Adipocyte (in vitro differentiated cells): ENCODE data around the gene MAP3K9.

ENCODE experiments used
- DNase-seq: peaks from one replicate; pipeline ENCODE4 v3.0.0-alpha.2; 2015; ENCODE audit warnings: low read depth
- H3K27me3 ChIP-seq: replicated peaks from 2 replicates; pipeline ENCODE4 v1.7.0; 2013; ENCODE audit warnings: mild to moderate bottlenecking, low read length, moderate library complexity; ENCODE audit not compliant: control insufficient read depth, insufficient read depth
- H3K36me3 ChIP-seq: 2 replicates; pipeline ENCODE4 v1.7.0; 2013; ENCODE audit warnings: low read length, mild to moderate bottlenecking, moderate library complexity; ENCODE audit not compliant: control insufficient read depth, insufficient read depth, severe bottlenecking
- H3K4me1 ChIP-seq: 2 replicates; pipeline ENCODE4 v1.7.0; 2013; ENCODE audit warnings: mild to moderate bottlenecking, low read length, moderate library complexity; ENCODE audit not compliant: control insufficient read depth, insufficient read depth
- H3K4me3 ChIP-seq: 2 replicates; pipeline ENCODE4 v1.7.0; 2013; ENCODE audit warnings: mild to moderate bottlenecking, low read length, moderate library complexity
- H3K9ac ChIP-seq: 2 replicates; pipeline ENCODE4 v1.7.0; 2013; ENCODE audit warnings: mild to moderate bottlenecking, low read length, moderate library complexity
- H3K9me3 ChIP-seq: 2 replicates; pipeline ENCODE4 v1.7.0; 2013; ENCODE audit warnings: mild to moderate bottlenecking, low read length, moderate library complexity; ENCODE audit not compliant: control insufficient read depth

Gene MAP3K9

DNA sequence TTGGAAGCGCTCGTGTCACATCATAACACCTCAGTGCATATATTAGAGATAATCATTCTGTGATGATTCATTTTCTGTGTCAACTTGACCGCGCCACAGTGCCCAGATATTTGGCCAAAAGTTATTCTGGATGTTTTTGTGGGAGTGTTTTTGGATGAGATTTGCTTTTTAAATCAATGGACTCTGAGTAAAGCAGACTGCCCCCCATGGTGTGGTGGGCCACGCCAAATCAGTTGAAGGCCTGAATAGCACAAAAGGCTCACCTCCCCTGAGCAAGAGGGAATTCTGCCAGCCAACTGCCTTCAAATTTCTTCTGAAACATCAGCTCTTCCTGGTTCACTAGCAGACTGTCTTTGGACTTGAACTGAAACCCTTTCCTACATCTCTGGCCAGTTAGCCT lies 24.6 kb upstream of the MAP3K9 start:
- H3K9ac ChIP-seq, result no peak overlapping the region
- H3K4me3 ChIP-seq, result no peak overlapping the region
- no peaks in the 10 kb centered on the region for H3K36me3 ChIP-seq
- no peaks in the 10 kb centered on the region for H3K27me3 ChIP-seq
- peaks cover 7% of the 10 kb centered on the region for H3K4me1 ChIP-seq
- H3K9me3 ChIP-seq, result peaks cover 4% of the 10 kb centered on the region
- no peak for DNase-seq

DNA sequence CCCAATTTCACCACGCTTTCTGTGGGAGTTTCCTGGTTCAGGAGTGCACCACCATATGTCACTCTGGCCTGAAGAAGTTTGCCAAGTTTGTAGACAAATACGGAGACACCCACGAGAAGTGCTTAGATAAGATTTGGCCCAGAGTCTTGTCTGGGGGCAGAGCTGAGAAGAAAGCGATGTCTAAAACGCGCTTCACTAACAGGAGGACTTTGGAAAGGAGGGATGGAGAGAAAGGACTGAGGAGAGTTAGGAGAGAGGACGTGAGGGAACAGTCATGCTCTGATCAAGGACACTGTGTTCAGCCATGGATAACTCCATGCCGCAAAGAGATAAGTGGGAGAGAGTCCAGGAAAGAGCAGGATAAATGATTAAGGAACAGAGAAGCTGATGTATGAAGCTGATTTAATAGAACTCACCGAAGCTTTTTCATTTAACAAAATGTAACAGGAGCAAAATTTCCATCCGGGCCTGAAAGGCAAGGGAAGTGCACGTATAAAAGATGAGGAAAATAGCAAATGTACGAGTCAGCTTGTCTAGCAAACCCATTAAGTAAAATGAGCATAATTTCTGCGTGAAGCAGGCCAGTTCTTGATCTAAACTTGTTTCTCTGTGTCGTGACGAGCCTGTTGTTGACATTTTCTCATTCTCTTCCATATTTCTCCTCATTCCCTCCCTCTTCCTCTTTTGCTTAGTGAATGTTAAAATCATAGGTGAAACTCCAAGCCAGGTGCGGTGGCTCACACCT lies 23.4 kb upstream of the MAP3K9 start:
- Histone ChIP-seq H3K9ac (no peak overlapping the region), H3K9me3 (peaks cover 4% of the 10 kb centered on the region), H3K4me3 (no peak overlapping the region), H3K27me3 (no peaks in the 10 kb centered on the region), H3K36me3 (no peaks in the 10 kb centered on the region), H3K4me1 (peaks cover 8% of the 10 kb centered on the region)
- DNase-seq, result no peak

GRCh38 chr14:70830998-70831781 lies 21.9 kb upstream of the MAP3K9 start:
- Histone ChIP-seq H3K9ac (no peak overlapping the region), H3K36me3 (no peaks in the 10 kb centered on the region), H3K4me1 (peaks cover 16% of the 10 kb centered on the region), H3K27me3 (no peaks in the 10 kb centered on the region), H3K9me3 (no peaks in the 10 kb centered on the region), H3K4me3 (no peak overlapping the region)
- DNase-seq, result no peak

GRCh38 chr14:70828188-70828587 lies 18.9 kb upstream of the MAP3K9 start:
- Histone ChIP-seq H3K36me3 (no peaks in the 10 kb centered on the region), H3K9ac (no peak overlapping the region), H3K27me3 (no peaks in the 10 kb centered on the region), H3K4me1 (peaks cover 16% of the 10 kb centered on the region), H3K4me3 (no peak overlapping the region), H3K9me3 (no peaks in the 10 kb centered on the region)
- no peak for DNase-seq

DNA sequence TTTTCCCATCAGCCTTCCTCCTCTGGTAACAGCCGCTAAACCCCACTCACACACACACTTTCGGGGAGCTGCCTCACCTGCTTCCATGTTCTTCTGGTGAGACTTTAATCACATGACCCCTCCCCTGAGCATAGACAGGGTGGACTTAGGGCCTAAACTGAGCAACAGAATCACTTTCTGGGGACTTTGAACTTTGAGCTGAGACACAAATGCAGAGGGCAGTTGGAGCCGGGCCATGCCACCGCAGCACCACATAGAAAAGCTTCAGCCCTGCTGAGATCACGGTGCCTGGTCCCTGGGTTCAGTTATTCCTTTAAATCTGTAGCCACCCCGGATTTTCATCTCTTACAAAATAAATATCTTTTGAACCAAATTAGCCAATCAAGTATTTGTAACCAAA lies 18.4 kb upstream of the MAP3K9 start:
- Histone ChIP-seq H3K36me3 (no peaks in the 10 kb centered on the region), H3K9ac (no peak overlapping the region), H3K4me1 (peaks cover 16% of the 10 kb centered on the region), H3K4me3 (no peak overlapping the region), H3K9me3 (no peaks in the 10 kb centered on the region), H3K27me3 (no peaks in the 10 kb centered on the region)
- no peak for DNase-seq

DNA sequence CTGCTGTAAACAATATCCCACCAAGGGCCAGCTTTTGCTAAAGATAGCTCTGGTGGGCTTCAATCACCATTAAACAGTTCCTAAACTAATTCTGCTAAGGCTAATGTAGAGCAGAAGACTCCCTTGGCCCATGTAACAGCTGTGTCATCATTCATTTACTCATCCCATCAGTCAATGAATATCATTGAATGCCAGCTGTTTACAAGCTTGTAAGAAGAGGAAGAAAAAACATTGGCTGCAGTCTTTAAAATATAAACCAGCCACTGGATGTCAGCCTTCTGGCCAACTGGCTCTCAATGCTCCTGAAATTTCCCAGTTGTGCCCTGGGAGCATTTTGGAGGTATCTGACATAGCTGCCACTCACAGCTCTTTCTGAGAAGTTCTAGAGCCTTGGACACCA lies 18.0 kb upstream of the MAP3K9 start:
- no peak overlapping the region for H3K4me3 ChIP-seq
- H3K36me3 ChIP-seq, result no peaks in the 10 kb centered on the region
- DNase-seq, result peak; percentile 33
- H3K9ac ChIP-seq, result no peak overlapping the region
- H3K4me1 ChIP-seq, result peaks cover 13% of the 10 kb centered on the region
- no peaks in the 10 kb centered on the region for H3K9me3 ChIP-seq
- no peaks in the 10 kb centered on the region for H3K27me3 ChIP-seq

GRCh38 chr14:70823281-70823680 lies 14.0 kb upstream of the MAP3K9 start:
- Histone ChIP-seq H3K9me3 (no peaks in the 10 kb centered on the region), H3K9ac (peak overlapping the region; percentile 85), H3K4me1 (peaks cover 20% of the 10 kb centered on the region), H3K36me3 (no peaks in the 10 kb centered on the region), H3K4me3 (peak overlapping the region; percentile 91), H3K27me3 (no peaks in the 10 kb centered on the region)
- DNase-seq, result no peak

- H3K27me3 ChIP-seq, result no peaks in the 10 kb centered on the region
- H3K4me3 ChIP-seq, result peak overlapping the region; percentile 91
- H3K4me1 ChIP-seq, result peaks cover 18% of the 10 kb centered on the region
- H3K36me3 ChIP-seq, result no peaks in the 10 kb centered on the region
- H3K9me3 ChIP-seq, result no peaks in the 10 kb centered on the region
- peak overlapping the region; percentile 85 for H3K9ac ChIP-seq
- peak; percentile 70 for DNase-seq
These were observed 13.3 kb upstream of the MAP3K9 start for GRCh38 chr14:70822530-70823185.

- Histone ChIP-seq H3K4me3 (peak overlapping the region; percentile 91), H3K9me3 (no peaks in the 10 kb centered on the region), H3K4me1 (peaks cover 11% of the 10 kb centered on the region), H3K36me3 (no peaks in the 10 kb centered on the region), H3K9ac (peak overlapping the region; percentile 85), H3K27me3 (no peaks in the 10 kb centered on the region)
- peak; percentile 83 for DNase-seq
These were observed 12.5 kb upstream of the MAP3K9 start for GRCh38 chr14:70821584-70822529.

GRCh38 chr14:70816525-70816924 lies 7.2 kb upstream of the MAP3K9 start:
- peaks cover 15% of the 10 kb centered on the region for H3K27me3 ChIP-seq

More at GRCh38 chr14:70816525-70816924, 7.2 kb upstream of the MAP3K9 start:
- Histone ChIP-seq H3K4me1 (peaks cover 7% of the 10 kb centered on the region), H3K9ac (no peak overlapping the region), H3K9me3 (no peaks in the 10 kb centered on the region), H3K4me3 (no peak overlapping the region), H3K36me3 (no peaks in the 10 kb centered on the region)
- DNase-seq, result no peak
